Left lung (tissue), 10 donors: ENCODE data around the gene NHERF1. TPM values are rescaled to one million over a fixed set of nuclear protein-coding genes. Genes with fewer than 3 reads are reported as not detected.

Experiments used
- ATAC-seq: fragments of 200-7000 bp; cut with Tn5 transposase; one replicate; pipeline ENCODE4 v1.9.1; 2020; ENCODE audit warnings: moderate library complexity
- DNase-seq, 4 donors: peaks; one replicate each; pipeline ENCODE4 v3.0.0-alpha.2; 2013 to 2020
- H3K27ac ChIP-seq, 2 donors: fragments of 200-600 bp; sonication (generic) in 1 of 2; one replicate each; pipeline versions ENCODE4 v1.5.0 to v1.8.0; 2020 to 2021
- H3K27me3 ChIP-seq, 2 donors: fragments of 200-600 bp; sonication (generic) in 1 of 2; one replicate each; pipeline versions ENCODE4 v1.5.0 to v1.8.0; 2020 to 2021
- H3K36me3 ChIP-seq, 2 donors: fragments of 200-600 bp; sonication (generic) in 1 of 2; one replicate each; pipeline versions ENCODE4 v1.5.0 to v1.8.0; 2020 to 2021
- H3K4me1 ChIP-seq, 2 donors: fragments of 200-600 bp; one replicate each; pipeline ENCODE4 v1.8.0; 2021
- H3K4me3 ChIP-seq, 2 donors: fragments of 200-600 bp; sonication (generic) in 1 of 2; one replicate each; pipeline versions ENCODE4 v1.5.0 to v1.8.0; 2020 to 2021; ENCODE audit warnings: mild to moderate bottlenecking in 1 of 2
- H3K9me3 ChIP-seq, 2 donors: fragments of 200-600 bp; sonication (generic) in 1 of 2; one replicate each; pipeline versions ENCODE4 v1.5.0 to v1.8.0; 2020 to 2021
- CTCF ChIP-seq, 2 donors: fragments of 200-600 bp; sonication (generic) in 1 of 2; IDR thresholded peaks; one replicate each; pipeline versions ENCODE4 v1.5.0 to v1.8.0; 2021; ENCODE audit warnings: antibody characterized with exemption in 2 of 2
- intact Hi-C, 2 donors: fragments of 100-400 bp; cut with DNase I; formaldehyde crosslinking; loops; one replicate each; pipeline versions ENCODE4 v1.11.2 to v1.14.2; 2022
- polyA plus RNA-seq, 6 donors: library from polyadenylated mRNA; unstranded; fragments of 120-200 nt; gene quantifications; one replicate each; pipeline ENCODE4 v1.2.1, GENCODE V29; 2013; ENCODE audit not compliant: insufficient read length in 6 of 6
- total RNA-seq, 2 donors: library from RNA; stranded (reverse); fragmentation: NEBNext Ultra II Directional; extraction: Animal tissue kit (Norgen Biotek cat#: 25700); gene quantifications; one replicate each; pipeline ENCODE4 v1.2.1, GENCODE V29; 2021
- donor health status: DM: no; HTN: yes; CAD: no.
- donor health status: DM: no; HTN: no; CAD: no.

Gene NHERF1
- total and polyA plus RNA-seq, 8 donors: 25.5 to 65.5 (median 48.6) TPM

DNA sequence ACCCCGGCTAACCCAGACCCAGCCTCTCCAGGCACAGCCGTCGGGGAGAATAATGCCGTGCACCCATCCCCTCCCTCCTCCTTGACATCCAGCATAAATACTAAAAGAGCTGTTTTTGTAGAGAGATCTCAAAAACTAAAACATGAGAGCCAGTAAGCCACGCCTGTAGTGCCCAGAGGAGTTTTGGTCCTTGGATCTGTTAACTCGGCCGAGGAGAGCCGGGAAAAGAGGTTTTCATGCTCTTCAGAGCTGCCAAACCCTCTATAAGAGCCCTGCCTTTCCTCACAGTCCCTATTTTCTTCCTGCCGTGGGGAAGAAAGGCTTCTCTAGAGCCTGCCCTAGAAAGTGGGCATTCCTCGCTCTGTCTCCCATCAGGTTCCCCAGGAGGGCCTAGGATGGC is 57.9 kb downstream of the NHERF1 start:
- DNase-seq (no peak), ATAC-seq (peak; percentile 70)
- Histone ChIP-seq H3K36me3 (peaks cover 0 to 57% of the 10 kb centered on the region in 2 donors), H3K27ac (no peak overlapping the region), H3K27me3 (no peaks in the 10 kb centered on the region), H3K4me3 (no peak overlapping the region), H3K9me3 (no peaks in the 10 kb centered on the region), H3K4me1 (peaks cover 0 to 8% of the 10 kb centered on the region in 2 donors)
- intact Hi-C loops: no loop called here
- no peak for TF ChIP-seq CTCF (IDR thresholded peaks at IDR 0.05)

- Histone ChIP-seq H3K9me3 (no peaks in the 10 kb centered on the region), H3K36me3 (peaks cover 0 to 47% of the 10 kb centered on the region in 2 donors), H3K4me3 (no peak overlapping the region), H3K4me1 (peaks cover 0 to 18% of the 10 kb centered on the region in 2 donors), H3K27ac (no peak overlapping the region), H3K27me3 (no peaks in the 10 kb centered on the region)
- DNase-seq (peak in 1 of 4 donors; percentile 37), ATAC-seq (no peak)
- intact Hi-C loops: no loop called here
- no peak for TF ChIP-seq CTCF (IDR thresholded peaks at IDR 0.05)
Measured at GRCh38 chr17:74807441-74807840, 59.0 kb downstream of the NHERF1 start.

DNA sequence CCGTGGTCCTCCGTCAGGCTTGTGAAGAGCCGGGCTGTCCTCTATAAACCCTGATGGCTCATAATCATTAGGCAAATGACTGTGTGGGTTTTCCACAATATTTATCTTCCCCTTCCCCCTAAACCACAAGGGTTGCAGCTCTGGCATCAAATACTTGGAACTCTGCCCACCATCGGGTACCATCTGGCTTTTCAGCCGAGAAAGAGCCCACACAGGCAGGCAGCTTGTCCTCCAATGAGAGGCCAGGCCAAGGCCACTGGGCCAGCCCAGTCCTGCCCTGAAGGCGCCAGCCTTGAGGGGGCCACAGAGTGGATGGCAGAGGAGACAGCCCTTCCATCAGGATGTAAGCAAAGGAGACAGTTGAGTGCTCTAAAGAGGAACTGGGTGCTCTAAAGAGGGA is 59.5 kb downstream of the NHERF1 start:
- H3K27me3 ChIP-seq: no peaks in the 10 kb centered on the region
- no peak for ATAC-seq

GRCh38 chr17:74808714-74809430 is 60.4 kb downstream of the NHERF1 start:
- Histone ChIP-seq H3K27ac (no peak overlapping the region), H3K4me3 (no peak overlapping the region), H3K27me3 (no peaks in the 10 kb centered on the region), H3K9me3 (no peaks in the 10 kb centered on the region), H3K4me1 (peaks cover 0 to 32% of the 10 kb centered on the region in 2 donors), H3K36me3 (peaks cover 0 to 39% of the 10 kb centered on the region in 2 donors)
- TF ChIP-seq CTCF (IDR thresholded peaks at IDR 0.05): no peak
- ATAC-seq: no peak
- no peak for DNase-seq
- intact Hi-C loops: no loop called here

More for the DNA sequence above, 59.5 kb downstream of the NHERF1 start:
- H3K4me3 ChIP-seq: no peak overlapping the region
- intact Hi-C loops: no loop called here
- TF ChIP-seq CTCF (IDR thresholded peaks at IDR 0.05): no peak
- no peaks in the 10 kb centered on the region for H3K9me3 ChIP-seq
- no peak overlapping the region for H3K27ac ChIP-seq
- peaks cover 0 to 23% of the 10 kb centered on the region in 2 donors for H3K4me1 ChIP-seq
- DNase-seq: no peak
- peaks cover 0 to 47% of the 10 kb centered on the region in 2 donors for H3K36me3 ChIP-seq

DNA sequence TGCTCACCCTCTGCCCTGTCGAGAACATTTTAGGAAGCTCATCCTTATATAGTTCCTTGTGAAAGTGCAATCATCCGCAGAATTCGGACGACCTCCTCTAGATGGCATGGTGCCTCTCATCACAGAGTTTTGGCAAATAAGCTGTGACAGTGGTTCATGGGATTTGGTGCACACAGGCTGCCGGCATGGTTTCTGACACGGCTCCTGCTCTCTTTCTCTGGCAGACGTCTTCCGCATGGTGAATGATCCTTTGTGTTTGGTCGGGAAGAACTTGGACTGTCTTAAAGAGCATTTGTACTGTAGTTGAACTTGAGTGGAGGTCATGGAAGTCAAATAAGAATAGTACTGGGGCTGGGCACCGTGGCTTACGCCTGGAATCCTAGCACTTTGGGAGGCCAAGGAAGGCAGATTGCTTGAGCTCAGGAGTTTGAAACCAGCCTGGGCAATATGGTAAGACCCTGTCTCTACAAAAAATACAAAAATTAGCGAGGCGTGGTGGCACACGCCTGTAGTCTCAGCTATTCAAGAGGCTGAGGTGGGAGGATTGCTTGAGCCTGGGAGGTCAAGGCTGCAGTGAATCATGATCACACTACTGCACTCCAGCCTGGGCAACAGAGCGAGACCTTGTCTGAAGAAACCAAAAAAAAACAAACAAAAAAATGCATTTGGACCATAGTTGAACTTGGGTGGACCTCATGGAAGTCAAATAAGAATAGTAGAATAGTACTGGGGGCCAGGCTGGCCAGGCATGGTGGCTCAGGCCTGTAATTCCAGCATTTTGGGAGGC is 62.5 kb downstream of the NHERF1 start:
- no peak for TF ChIP-seq CTCF (IDR thresholded peaks at IDR 0.05)
- ATAC-seq (no peak), DNase-seq (no peak)
- H3K4me1 ChIP-seq: peaks cover 0 to 35% of the 10 kb centered on the region in 2 donors
- H3K9me3 ChIP-seq: no peaks in the 10 kb centered on the region
- intact Hi-C loops: no loop called here
- H3K27me3 ChIP-seq: no peaks in the 10 kb centered on the region
- no peak overlapping the region for H3K4me3 ChIP-seq
- peaks cover 0 to 25% of the 10 kb centered on the region in 2 donors for H3K36me3 ChIP-seq
- no peak overlapping the region for H3K27ac ChIP-seq
